Keratinocyte (primary cell): ENCODE data around the gene PHOX2A. TPM values are rescaled to one million over a fixed set of nuclear protein-coding genes. Genes with fewer than 3 reads are reported as not detected.

ENCODE experiments used
- DNase-seq: peaks from one replicate; pipeline ENCODE4 v3.0.0-alpha.2; 2011; ENCODE audit warnings: low read depth, missing footprints, low spot score
- FAIRE-seq: peaks from 2 replicates; lab custom pipeline; 2011; peaks lifted over from hg19 to GRCh38; lab: Jason Lieb, UNC
- H2AFZ ChIP-seq: 2 replicates; pipeline ENCODE4 v1.6.0; 2012; ENCODE audit warnings: low read length, control low read depth, inconsistent platforms; ENCODE audit not compliant: control insufficient read depth
- H3K27ac ChIP-seq: 2 replicates; pipeline ENCODE4 v1.5.1; 2011; ENCODE audit warnings: low read length; ENCODE audit not compliant: control insufficient read depth, insufficient read depth
- H3K27me3 ChIP-seq: 3 replicates; pipeline ENCODE4 v1.6.0; 2011; ENCODE audit warnings: low read length; ENCODE audit not compliant: control insufficient read depth, insufficient read depth; ENCODE audit errors: extremely low read depth
- H3K36me3 ChIP-seq, 2 experiments: 2 replicates in 1 of 2; 3 replicates in 1 of 2; pipeline ENCODE4 v1.5.1; 2011; ENCODE audit warnings: low read length in 2 of 2, mild to moderate bottlenecking in 1 of 2; ENCODE audit not compliant: control insufficient read depth in 2 of 2, insufficient read depth in 2 of 2; ENCODE audit errors: extremely low read depth in 1 of 2
- H3K4me1 ChIP-seq: 3 replicates; pipeline ENCODE4 v1.5.1; 2011; ENCODE audit warnings: low read length; ENCODE audit not compliant: control insufficient read depth, insufficient read depth; ENCODE audit errors: extremely low read depth
- H3K4me2 ChIP-seq: 3 replicates; pipeline ENCODE4 v1.6.0; 2011; ENCODE audit warnings: low read depth, low read length; ENCODE audit not compliant: control insufficient read depth, insufficient read depth; ENCODE audit errors: extremely low read depth
- H3K4me3 ChIP-seq, 3 experiments: fragments of 200-600 bp in 1 of 3; sonication (generic) in 1 of 3; 2 replicates in 2 of 3; 3 replicates in 1 of 3; pipeline ENCODE4 v1.5.1; 2011 to 2016; ENCODE audit warnings: low read length in 3 of 3, mild to moderate bottlenecking in 3 of 3, control low read depth in 2 of 3, inconsistent platforms in 1 of 3, low read depth in 1 of 3, mixed read lengths in 1 of 3, mixed run types in 1 of 3, moderate library complexity in 1 of 3; ENCODE audit not compliant: control insufficient read depth in 2 of 3, insufficient read depth in 2 of 3; ENCODE audit errors: extremely low read depth in 1 of 3
- H3K79me2 ChIP-seq: 2 replicates; pipeline ENCODE4 v1.6.0; 2012; ENCODE audit warnings: low read length; ENCODE audit not compliant: control insufficient read depth, insufficient read depth
- H3K9ac ChIP-seq: 3 replicates; pipeline ENCODE4 v1.6.0; 2011; ENCODE audit warnings: low read length; ENCODE audit not compliant: control insufficient read depth, insufficient read depth; ENCODE audit errors: extremely low read depth
- H3K9me1 ChIP-seq: 3 replicates; pipeline ENCODE4 v1.6.0; 2011; ENCODE audit warnings: low read length; ENCODE audit not compliant: control insufficient read depth, insufficient read depth; ENCODE audit errors: extremely low read depth
- H3K9me3 ChIP-seq: 2 replicates; pipeline ENCODE4 v1.5.1; 2012; ENCODE audit warnings: low read depth, low read length; ENCODE audit not compliant: control insufficient read depth
- H4K20me1 ChIP-seq: 3 replicates; pipeline ENCODE4 v1.6.0; 2011; ENCODE audit warnings: low read length; ENCODE audit not compliant: control insufficient read depth, insufficient read depth; ENCODE audit errors: extremely low read depth
- EZH2 ChIP-seq: IDR thresholded peaks from one replicate; pipeline ENCODE4 v1.6.1; 2012; ENCODE audit warnings: inconsistent platforms, mild to moderate bottlenecking, low read length, moderate library complexity
- dilution Hi-C: fragments of 300-500 bp; cut with MboI; formaldehyde crosslinking; loops from one replicate; pipeline ENCODE4 v1.7.0; 2020; ENCODE audit warnings: low sequenced_read_pairs; ENCODE audit not compliant: extremely low pct_ligation_motif_present
- polyA plus RNA-seq, 5 experiments: library from polyadenylated mRNA; depleted of rRNA in 3 of 5; stranded (reverse) in 3 of 5; stranded (forward) in 1 of 5; unstranded in 1 of 5; fragments of >200 nt; gene quantifications; 1 replicate in 1 of 5; 2 replicates in 3 of 5; 3 replicates in 1 of 5; pipeline versions ENCODE4 v1.2.1 to v1.2.3, GENCODE V29; 2011 to 2012; ENCODE audit warnings: missing spikeins in 2 of 5, low read depth in 1 of 5, low replicate concordance in 1 of 5
- TF ChIP-seq, protein P1 (sequence below), 3 experiments: IDR thresholded peaks in 1 of 3; conservative IDR thresholded peaks in 1 of 3; optimal IDR thresholded peaks in 1 of 3; 2 replicates in 2 of 3; 3 replicates in 1 of 3; pipeline versions ENCODE3 to v1.5.1; 2011; ENCODE audit warnings: low read length in 3 of 3, mild to moderate bottlenecking in 3 of 3, moderate library complexity in 2 of 3, control low read depth in 1 of 3, inconsistent platforms in 1 of 3; ENCODE audit not compliant: insufficient read depth in 2 of 3; ENCODE audit errors: extremely low read depth in 1 of 3

The PHOX2A gene
- polyA plus RNA-seq, 1 donor (not counting 4 experiments of a cell fraction or from before 2014, with no cell fraction given) = not detected

DNA sequence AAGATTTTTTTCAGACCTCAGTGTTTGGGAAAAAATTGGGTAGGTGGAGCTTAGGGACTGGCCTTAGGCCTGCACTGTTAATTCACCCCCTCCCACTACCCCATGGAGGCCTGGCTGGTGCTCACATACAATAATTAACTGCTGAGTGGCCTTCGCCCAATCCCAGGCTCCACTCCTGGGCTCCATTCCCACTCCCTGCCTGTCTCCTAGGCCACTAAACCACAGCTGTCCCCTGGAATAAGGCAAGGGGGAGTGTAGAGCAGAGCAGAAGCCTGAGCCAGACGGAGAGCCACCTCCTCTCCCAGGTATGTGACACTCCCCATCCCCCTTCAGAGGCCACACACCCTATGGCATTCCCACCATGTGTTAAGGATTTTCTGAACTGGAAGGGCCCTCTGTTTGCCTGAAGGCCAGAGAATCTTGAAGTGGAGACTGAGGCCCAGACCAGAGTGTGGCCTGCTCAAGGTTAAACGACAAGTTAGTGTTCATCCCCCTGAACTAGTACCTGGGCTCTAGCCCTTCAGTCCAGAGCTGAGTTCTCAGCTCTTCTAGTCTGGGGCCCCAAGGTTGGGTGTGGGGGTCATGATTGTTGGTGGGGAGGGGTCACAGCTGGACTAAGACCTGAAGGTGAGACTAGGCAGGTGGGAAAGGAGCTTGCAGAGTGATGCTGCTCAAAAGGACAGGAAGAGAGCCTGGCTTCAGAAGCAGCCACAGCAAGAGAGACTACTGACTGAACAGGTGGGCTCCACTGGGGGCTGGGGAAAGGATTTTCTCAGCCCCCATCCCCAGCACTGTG lies 54.3 kb downstream of the PHOX2A start:
- Histone ChIP-seq H3K9me1 (no peaks in the 10 kb centered on the region), H3K27ac (no peak overlapping the region), H3K36me3 (no peaks in the 10 kb centered on the region), H2AFZ (no peak overlapping the region), H3K9ac (no peak overlapping the region), H3K27me3 (no peaks in the 10 kb centered on the region), H3K79me2 (no peaks in the 10 kb centered on the region), H4K20me1 (no peaks in the 10 kb centered on the region), H3K4me3 (no peak overlapping the region), H3K4me2 (no peak overlapping the region), H3K4me1 (no peaks in the 10 kb centered on the region), H3K9me3 (no peaks in the 10 kb centered on the region)
- no peak for FAIRE-seq
- TF ChIP-seq, protein P1, sequence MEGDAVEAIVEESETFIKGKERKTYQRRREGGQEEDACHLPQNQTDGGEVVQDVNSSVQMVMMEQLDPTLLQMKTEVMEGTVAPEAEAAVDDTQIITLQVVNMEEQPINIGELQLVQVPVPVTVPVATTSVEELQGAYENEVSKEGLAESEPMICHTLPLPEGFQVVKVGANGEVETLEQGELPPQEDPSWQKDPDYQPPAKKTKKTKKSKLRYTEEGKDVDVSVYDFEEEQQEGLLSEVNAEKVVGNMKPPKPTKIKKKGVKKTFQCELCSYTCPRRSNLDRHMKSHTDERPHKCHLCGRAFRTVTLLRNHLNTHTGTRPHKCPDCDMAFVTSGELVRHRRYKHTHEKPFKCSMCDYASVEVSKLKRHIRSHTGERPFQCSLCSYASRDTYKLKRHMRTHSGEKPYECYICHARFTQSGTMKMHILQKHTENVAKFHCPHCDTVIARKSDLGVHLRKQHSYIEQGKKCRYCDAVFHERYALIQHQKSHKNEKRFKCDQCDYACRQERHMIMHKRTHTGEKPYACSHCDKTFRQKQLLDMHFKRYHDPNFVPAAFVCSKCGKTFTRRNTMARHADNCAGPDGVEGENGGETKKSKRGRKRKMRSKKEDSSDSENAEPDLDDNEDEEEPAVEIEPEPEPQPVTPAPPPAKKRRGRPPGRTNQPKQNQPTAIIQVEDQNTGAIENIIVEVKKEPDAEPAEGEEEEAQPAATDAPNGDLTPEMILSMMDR (optimal IDR thresholded peaks at IDR 0.05 in 1 of 3, IDR thresholded peaks at IDR 0.05 in 1 of 3, conservative IDR thresholded peaks at IDR 0.05 in 1 of 3; ENCODE audit: extremely low read depth in 1 of 3, insufficient read depth in 2 of 3, low read length in 3 of 3) = no peak
- TF ChIP-seq EZH2 = no peak
- DNase-seq = no peak
- dilution Hi-C loops = no loop called here

Other genes starting within 250 kb of the PHOX2A start
- 1.4 to 4.7 TPM (median 2.9 TPM) in 3 replicates for gene IL18BP, start 245.3 kb downstream of the PHOX2A start, polyA plus RNA-seq
- 38.8 to 45.7 TPM (median 40.4 TPM) in 3 replicates for gene NUMA1, start 163.6 kb downstream of the PHOX2A start, polyA plus RNA-seq
- gene LRRC51, start 163.3 kb downstream of the PHOX2A start, polyA plus RNA-seq = 4.2 to 6.7 TPM (median 5.2 TPM) in 3 replicates
- gene LAMTOR1, start 140.9 kb downstream of the PHOX2A start, polyA plus RNA-seq = 88.5 to 151 TPM (median 131 TPM) in 3 replicates
- not detected in 3 replicates for gene TOMT, start 138.3 kb downstream of the PHOX2A start, polyA plus RNA-seq
- 42.1 to 90.8 TPM (median 70.9 TPM) in 3 replicates for gene ANAPC15, start 131.5 kb downstream of the PHOX2A start, polyA plus RNA-seq
- 21.0 to 74.6 TPM (median 23.5 TPM) in 3 replicates for gene FOLR3, start 108.5 kb downstream of the PHOX2A start, polyA plus RNA-seq
- 0.13 to 0.50 TPM (median 0.33 TPM) in 3 replicates for gene FOLR1, start 52.0 kb downstream of the PHOX2A start, polyA plus RNA-seq
- not detected in 3 replicates for gene FOLR2, start 27.4 kb downstream of the PHOX2A start, polyA plus RNA-seq
- gene INPPL1, start 19.4 kb downstream of the PHOX2A start, polyA plus RNA-seq = 44.0 to 69.5 TPM (median 53.7 TPM) in 3 replicates
- gene CLPB, start 190.4 kb upstream of the PHOX2A start, polyA plus RNA-seq = 17.4 to 25.3 TPM (median 19.0 TPM) in 3 replicates